ENCODE measurements around the gene ATP2A3. TPM values are rescaled to one million over a fixed set of nuclear protein-coding genes. Genes with fewer than 3 reads are reported as not detected.

Gene ATP2A3
- total RNA-seq, 1 donor from 2014 or later: 541 TPM

GRCh38 chr17:3887394-3887793 lies 76.8 kb downstream of the ATP2A3 start:
- H3K4me1 Mint-ChIP-seq: peaks cover 44% of the 10 kb centered on the region
- ATAC-seq (ENCODE audit: low read depth): no peak
- no peaks in the 10 kb centered on the region for H3K27me3 Mint-ChIP-seq
- peak overlapping the region; percentile 62 for H3K27ac Mint-ChIP-seq
- DNase-seq: no peak
- no peak for TF ChIP-seq CTCF (IDR thresholded peaks at IDR 0.05)
- H3K36me3 Mint-ChIP-seq (ENCODE audit: low read depth): peaks cover 2% of the 10 kb centered on the region
- ChIA-PET POLR2A (no interaction called here), CTCF (no interaction called here)
- no peaks in the 10 kb centered on the region for H3K9me3 Mint-ChIP-seq
- H3K4me3 Mint-ChIP-seq: no peak overlapping the region
- intact Hi-C loops (cut with micrococcal nuclease): no loop called here

- DNase-seq: no peak
These were observed 77.5 kb downstream of the ATP2A3 start for GRCh38 chr17:3886776-3887175.

GRCh38 chr17:3885970-3886369 lies 78.3 kb downstream of the ATP2A3 start:
- no peak for TF ChIP-seq CTCF (IDR thresholded peaks at IDR 0.05)
- ChIA-PET POLR2A (interaction anchor here (1.0 to 1.9 kb wide), 3 partner anchors 17 to 29 kb away, joined by 4 to 7 read pairs (median 5); no protein-coding TSS in a partner anchor), CTCF (interaction anchor here (1.9 kb wide), 1 partner anchor 148 kb away, joined by 5 read pairs; no protein-coding TSS in a partner anchor)
- Mint-ChIP-seq H3K27ac (no peak overlapping the region), H3K27me3 (no peaks in the 10 kb centered on the region), H3K9me3 (no peaks in the 10 kb centered on the region), H3K4me1 (peaks cover 32% of the 10 kb centered on the region), H3K36me3 (ENCODE audit: low read depth) (peaks cover 2% of the 10 kb centered on the region), H3K4me3 (no peak overlapping the region)
- no peak for ATAC-seq (ENCODE audit: low read depth)
- no peak for DNase-seq
- intact Hi-C loops (cut with micrococcal nuclease): no loop called here

More at GRCh38 chr17:3886776-3887175, 77.5 kb downstream of the ATP2A3 start:
- Mint-ChIP-seq H3K4me3 (no peak overlapping the region), H3K4me1 (peaks cover 40% of the 10 kb centered on the region), H3K27ac (no peak overlapping the region), H3K36me3 (ENCODE audit: low read depth) (peaks cover 2% of the 10 kb centered on the region), H3K27me3 (no peaks in the 10 kb centered on the region), H3K9me3 (no peaks in the 10 kb centered on the region)
- intact Hi-C loops (cut with micrococcal nuclease): no loop called here
- no peak for TF ChIP-seq CTCF (IDR thresholded peaks at IDR 0.05)
- ChIA-PET POLR2A (no interaction called here), CTCF (no interaction called here)
- ATAC-seq (ENCODE audit: low read depth): no peak

GRCh38 chr17:3885271-3885670 lies 79.0 kb downstream of the ATP2A3 start:
- TF ChIP-seq CTCF (IDR thresholded peaks at IDR 0.05): no peak
- Mint-ChIP-seq H3K27ac (no peak overlapping the region), H3K4me3 (no peak overlapping the region), H3K9me3 (no peaks in the 10 kb centered on the region), H3K4me1 (peaks cover 27% of the 10 kb centered on the region), H3K27me3 (no peaks in the 10 kb centered on the region), H3K36me3 (ENCODE audit: low read depth) (peaks cover 2% of the 10 kb centered on the region)
- ChIA-PET CTCF (interaction anchor here (1.9 kb wide), 1 partner anchor 148 kb away, joined by 5 read pairs; no protein-coding TSS in a partner anchor), POLR2A (interaction anchor here (1.0 to 1.9 kb wide), 3 partner anchors 18 to 30 kb away, joined by 4 to 7 read pairs (median 5); no protein-coding TSS in a partner anchor)
- intact Hi-C loops (cut with micrococcal nuclease): no loop called here
- DNase-seq: no peak
- no peak for ATAC-seq (ENCODE audit: low read depth)

- no peak overlapping the region for H3K4me3 Mint-ChIP-seq
- TF ChIP-seq CTCF (IDR thresholded peaks at IDR 0.05): no peak
- ChIA-PET POLR2A (interaction anchor here (1.8 to 1.9 kb wide), 2 partner anchors 30 to 31 kb away, joined by 4 to 5 read pairs; no protein-coding TSS in a partner anchor), CTCF (interaction anchor here (1.9 kb wide), 1 partner anchor 146 kb away, joined by 5 read pairs; no protein-coding TSS in a partner anchor)
- H3K27me3 Mint-ChIP-seq: no peaks in the 10 kb centered on the region
- DNase-seq: no peak
- H3K36me3 Mint-ChIP-seq (ENCODE audit: low read depth): peaks cover 2% of the 10 kb centered on the region
- no peaks in the 10 kb centered on the region for H3K9me3 Mint-ChIP-seq
- intact Hi-C loops (cut with micrococcal nuclease): no loop called here
- H3K4me1 Mint-ChIP-seq: peaks cover 20% of the 10 kb centered on the region
- no peak overlapping the region for H3K27ac Mint-ChIP-seq
- no peak for ATAC-seq (ENCODE audit: low read depth)
These were observed 80.0 kb downstream of the ATP2A3 start for GRCh38 chr17:3884188-3884587.
